HEK293 (cell line): Measurements from ENCODE around the gene CACUL1.

Source experiments
- CTCF ChIP-seq: fragments of 450-650 bp; formaldehyde crosslinking; IDR thresholded peaks from 2 replicates; pipeline ENCODE4 v1.5.1; 2016; ENCODE audit warnings: missing biosample characterization, missing genetic modification characterization
- MZF1 ChIP-seq: fragments of 450-650 bp; formaldehyde crosslinking; IDR thresholded peaks from 2 replicates; pipeline ENCODE4 v1.5.1; 2017; ENCODE audit warnings: missing biosample characterization, missing genetic modification characterization, borderline replicate concordance
- ZNF274 ChIP-seq, 2 experiments: fragments of 200-500 bp in 1 of 2; fragments of 450-650 bp in 1 of 2; sonication (Bioruptor generic) in 1 of 2; formaldehyde crosslinking in 1 of 2; IDR thresholded peaks; 2 replicates each; pipeline versions ENCODE4 v1.5.1 to v1.6.1; 2014 to 2016; ENCODE audit warnings: borderline replicate concordance in 1 of 2, inconsistent platforms in 1 of 2, low read length in 1 of 2, missing biosample characterization in 1 of 2, missing genetic modification characterization in 1 of 2

- no peak for TF ChIP-seq ZNF274 (IDR thresholded peaks at IDR 0.05; ENCODE audit: low read length)
- no peak for TF ChIP-seq ZNF274 (tag by site-specific recombination; IDR thresholded peaks at IDR 0.05; ENCODE audit: borderline replicate concordance)
- TF ChIP-seq MZF1 (tag by site-specific recombination) = no peak
- TF ChIP-seq CTCF = no peak
These were observed 65.5 kb downstream of the CACUL1 start for GRCh38 chr10:118689070-118689858.
